ENCODE data around the gene OLIG2.

The OLIG2 gene

GRCh38 chr21:33019885-33020557 lies 5.7 kb upstream of the OLIG2 start:
- no peak for DNase-seq (ENCODE audit: low read depth)

- no peak for DNase-seq (ENCODE audit: low read depth)
These were observed 5.1 kb upstream of the OLIG2 start for GRCh38 chr21:33020558-33021100.

- DNase-seq (ENCODE audit: low read depth) = no peak
These were observed 4.6 kb upstream of the OLIG2 start for GRCh38 chr21:33021150-33021549.

- DNase-seq (ENCODE audit: low read depth) = no peak
These were observed 4.1 kb upstream of the OLIG2 start for GRCh38 chr21:33021667-33022066.

- no peak for DNase-seq (ENCODE audit: low read depth)
These were observed 3.3 kb upstream of the OLIG2 start for GRCh38 chr21:33022489-33022827.

- DNase-seq (ENCODE audit: low read depth) = no peak
These were observed 2.7 kb upstream of the OLIG2 start for GRCh38 chr21:33022828-33023573.

- no peak for DNase-seq (ENCODE audit: low read depth)
These were observed 2.0 kb upstream of the OLIG2 start for GRCh38 chr21:33023574-33024200.

- DNase-seq (ENCODE audit: low read depth) = no peak
These were observed 1.3 kb upstream of the OLIG2 start for GRCh38 chr21:33024201-33025103.

- DNase-seq (ENCODE audit: low read depth) = no peak
These were observed 638 bp upstream of the OLIG2 start for GRCh38 chr21:33025106-33025488.

- DNase-seq (ENCODE audit: low read depth) = no peak
These were observed 716 bp downstream of the OLIG2 start for GRCh38 chr21:33026443-33026858.

GRCh38 chr21:33026878-33027400 lies 1.2 kb downstream of the OLIG2 start:
- DNase-seq (ENCODE audit: low read depth) = no peak

- DNase-seq (ENCODE audit: low read depth) = no peak
These were observed 1.9 kb downstream of the OLIG2 start for GRCh38 chr21:33027401-33028286.

GRCh38 chr21:33028287-33028670 lies 2.5 kb downstream of the OLIG2 start:
- no peak for DNase-seq (ENCODE audit: low read depth)

GRCh38 chr21:33028773-33029384 lies 3.1 kb downstream of the OLIG2 start:
- DNase-seq (ENCODE audit: low read depth) = no peak

- DNase-seq (ENCODE audit: low read depth) = no peak
These were observed 3.7 kb downstream of the OLIG2 start for GRCh38 chr21:33029385-33029921.

GRCh38 chr21:33029975-33030461 lies 4.3 kb downstream of the OLIG2 start:
- DNase-seq (ENCODE audit: low read depth) = no peak

- DNase-seq (ENCODE audit: low read depth) = no peak
These were observed 4.9 kb downstream of the OLIG2 start for GRCh38 chr21:33030633-33031032.

- DNase-seq (ENCODE audit: low read depth) = no peak
These were observed 5.6 kb downstream of the OLIG2 start for GRCh38 chr21:33031152-33031911.

- DNase-seq (ENCODE audit: low read depth) = no peak
These were observed 6.8 kb downstream of the OLIG2 start for GRCh38 chr21:33032434-33033047.

Data from GM04504 (cell line).